MG63 (cell line): Measurements from ENCODE around the gene ARRDC2. TPM values are rescaled to one million over a fixed set of nuclear protein-coding genes. Genes with fewer than 3 reads are reported as not detected.

Experiments
- DNase-seq: peaks from one replicate; pipeline ENCODE4 v3.0.0-alpha.2; 2020
- H3K27me3 ChIP-seq: fragments of 250-450 bp; sonication (Bioruptor Pico); 2 replicates; pipeline ENCODE4 v1.5.1; 2020; ENCODE audit warnings: mild to moderate bottlenecking, moderate library complexity
- H3K36me3 ChIP-seq: fragments of 250-450 bp; sonication (Bioruptor Pico); 2 replicates; pipeline ENCODE4 v1.5.1; 2020; ENCODE audit warnings: mild to moderate bottlenecking, moderate library complexity
- H3K4me3 ChIP-seq: fragments of 250-450 bp; sonication (Bioruptor Pico); 2 replicates; pipeline ENCODE4 v1.5.1; 2020; ENCODE audit warnings: mild to moderate bottlenecking, moderate library complexity
- H3K9me3 ChIP-seq: fragments of 250-450 bp; sonication (Bioruptor Pico); 2 replicates; pipeline ENCODE4 v1.5.1; 2020; ENCODE audit warnings: mild to moderate bottlenecking, moderate library complexity
- total RNA-seq: library from RNA; depleted of rRNA; stranded (reverse); fragments of >200 nt; shearing (Covaris generic); gene quantifications from 2 replicates; pipeline ENCODE4 v1.2.3, GENCODE V29; 2014; ENCODE audit warnings: low replicate concordance; rRNA removed

The ARRDC2 gene
- 13.4 and 20.5 TPM in 2 replicates for total RNA-seq

GRCh38 chr19:18007917-18008673, at the start of gene ARRDC2:
ARRDC2 (plus strand) TSS chr19:18008170; CDS start chr19:18008311, 141 bp downstream.
- Histone ChIP-seq H3K36me3 (peaks cover 36% of the 10 kb centered on the region), H3K9me3 (no peaks in the 10 kb centered on the region), H3K4me3 (peak within 1 kb of the TSS; percentile 40), H3K27me3 (no peaks in the 10 kb centered on the region)
- peak; percentile 86 for DNase-seq

DNA sequence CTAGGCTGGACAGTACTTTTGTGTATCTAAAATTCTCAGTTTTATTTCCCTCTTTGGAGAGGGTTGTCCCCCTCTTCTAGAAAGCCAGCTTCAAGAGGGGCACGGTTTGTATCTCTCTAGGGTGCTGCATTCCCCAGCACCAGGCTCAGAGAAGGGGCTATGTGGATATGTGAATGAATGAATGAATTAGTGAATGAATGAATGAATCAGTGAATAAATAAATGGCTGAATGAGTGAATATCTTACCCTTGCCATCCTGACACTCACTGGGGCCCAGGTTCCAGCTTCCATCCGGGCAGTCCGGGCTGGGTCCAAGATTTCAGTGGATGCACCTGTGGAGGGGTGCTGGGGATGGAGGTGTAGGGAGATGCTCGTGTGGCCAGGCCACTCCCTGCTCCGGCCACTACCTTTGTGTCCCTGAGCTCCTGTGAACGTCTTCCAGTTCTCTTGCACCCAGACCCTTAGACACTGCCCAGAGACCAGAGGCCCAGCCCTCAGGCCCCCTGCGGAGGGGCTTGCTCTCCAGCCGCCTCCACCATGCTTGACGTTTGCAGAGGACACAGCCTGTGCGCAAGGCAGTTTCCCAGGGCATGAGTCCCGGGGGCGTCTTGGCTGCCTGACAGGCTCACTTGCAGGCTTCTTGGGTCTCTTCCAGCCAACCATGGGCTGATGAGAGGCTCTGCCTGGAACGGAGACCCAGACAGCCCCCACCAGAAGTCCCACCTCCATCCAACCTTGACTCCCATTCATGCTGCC, 43.9 kb upstream of the ARRDC2 start:
- no peaks in the 10 kb centered on the region for H3K36me3 ChIP-seq
- no peak for DNase-seq
- H3K27me3 ChIP-seq = peaks cover 35% of the 10 kb centered on the region
- H3K9me3 ChIP-seq = no peaks in the 10 kb centered on the region
- no peak overlapping the region for H3K4me3 ChIP-seq

GRCh38 chr19:17965370-17966128, 42.4 kb upstream of the ARRDC2 start:
- no peak for DNase-seq
- Histone ChIP-seq H3K36me3 (no peaks in the 10 kb centered on the region), H3K27me3 (peaks cover 35% of the 10 kb centered on the region)

DNA sequence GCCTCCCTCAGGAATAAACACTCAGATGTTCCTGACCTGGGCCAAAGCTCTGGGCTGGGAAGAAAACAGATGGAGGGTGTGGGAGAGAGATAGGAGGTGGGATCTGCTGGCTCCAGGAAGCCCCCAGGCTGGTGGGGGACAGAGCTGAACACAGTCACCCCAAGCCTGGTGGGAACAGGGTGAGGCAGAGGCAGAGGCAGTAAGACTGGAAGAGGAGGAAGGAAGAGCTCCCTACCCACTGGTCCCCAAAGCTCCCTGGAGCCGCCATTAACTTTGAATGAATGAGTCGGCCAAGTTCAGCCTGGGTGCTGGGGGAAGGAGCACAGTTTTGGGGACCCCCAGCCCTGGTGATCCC, 41.9 kb upstream of the ARRDC2 start:
- no peak for DNase-seq
- no peaks in the 10 kb centered on the region for H3K36me3 ChIP-seq
- H3K27me3 ChIP-seq = peaks cover 35% of the 10 kb centered on the region
- no peak overlapping the region for H3K4me3 ChIP-seq
- no peaks in the 10 kb centered on the region for H3K9me3 ChIP-seq

More at GRCh38 chr19:17965370-17966128, 42.4 kb upstream of the ARRDC2 start:
- no peaks in the 10 kb centered on the region for H3K9me3 ChIP-seq
- no peak overlapping the region for H3K4me3 ChIP-seq

DNA sequence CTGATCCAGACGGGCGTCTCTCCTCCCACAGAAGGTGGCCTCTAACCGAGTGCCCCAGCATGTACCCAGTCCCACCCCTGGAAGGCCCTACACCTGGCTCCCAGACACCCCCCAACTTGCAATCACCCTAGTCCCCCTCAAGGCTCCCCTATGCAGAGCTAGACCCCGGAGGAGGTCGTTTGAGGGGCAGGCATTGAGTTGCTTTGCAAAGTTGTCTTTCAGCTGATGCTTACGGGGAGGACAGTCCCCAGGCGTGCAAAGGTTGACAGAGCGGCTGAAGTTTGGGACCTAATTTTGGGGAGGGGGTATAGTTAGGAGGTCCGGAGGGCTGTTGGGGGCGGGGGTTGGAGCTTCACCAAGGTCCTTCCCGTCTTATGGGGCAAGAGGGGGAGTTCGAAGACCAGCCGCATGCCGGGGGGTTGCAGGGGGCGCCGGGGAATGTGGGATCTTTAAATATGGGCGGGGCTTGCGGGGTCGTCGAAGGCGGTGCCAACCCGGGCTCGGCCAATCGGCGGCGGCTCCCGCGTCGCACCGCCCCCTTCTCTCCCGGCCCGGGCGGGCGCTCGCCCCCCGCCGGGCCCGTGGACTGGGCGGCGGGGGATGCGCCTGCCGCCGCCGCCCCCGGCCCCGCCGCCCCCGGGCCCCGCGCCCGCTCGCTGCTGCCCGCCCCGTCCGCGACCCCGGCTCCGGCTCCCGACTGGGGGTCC, 41.3 kb upstream of the ARRDC2 start, which contains the start of gene KCNN1:
Gene KCNN1 (plus strand): TSS at position 558 of the 707 bp plus-strand sequence. CDS start 6,782 bp downstream, outside the sequence.
- DNase-seq = no peak
- no peaks in the 10 kb centered on the region for H3K36me3 ChIP-seq
- H3K4me3 ChIP-seq = no peak within 1 kb of the TSS
- no peaks in the 10 kb centered on the region for H3K9me3 ChIP-seq
- peaks cover 35% of the 10 kb centered on the region for H3K27me3 ChIP-seq

GRCh38 chr19:17967257-17968051, 40.5 kb upstream of the ARRDC2 start:
- Histone ChIP-seq H3K4me3 (no peak overlapping the region), H3K9me3 (no peaks in the 10 kb centered on the region), H3K36me3 (no peaks in the 10 kb centered on the region), H3K27me3 (peaks cover 34% of the 10 kb centered on the region)
- DNase-seq = no peak

DNA sequence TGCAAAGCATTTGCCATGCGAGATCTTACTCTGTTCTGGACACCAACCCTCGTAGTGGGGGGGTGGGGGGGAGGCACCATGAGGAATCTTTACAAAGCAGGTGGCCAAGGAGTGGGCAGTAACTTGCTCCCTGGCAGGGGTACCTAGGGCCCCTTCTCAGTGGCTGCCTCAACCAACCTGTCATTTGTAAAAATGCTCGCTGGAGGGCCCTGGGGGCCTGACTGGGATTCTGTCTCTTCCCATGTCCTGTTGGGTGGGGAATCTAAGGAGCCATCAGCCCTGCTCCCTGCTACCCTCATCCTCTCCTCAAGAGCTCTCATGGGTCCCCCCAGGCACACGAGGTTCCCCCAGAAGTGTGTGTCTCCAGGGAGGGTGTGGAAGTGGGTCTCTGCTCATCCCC, 39.6 kb upstream of the ARRDC2 start:
- Histone ChIP-seq H3K4me3 (no peak overlapping the region), H3K27me3 (peaks cover 30% of the 10 kb centered on the region), H3K9me3 (no peaks in the 10 kb centered on the region), H3K36me3 (no peaks in the 10 kb centered on the region)
- DNase-seq = no peak

GRCh38 chr19:17969096-17969792, 38.7 kb upstream of the ARRDC2 start:
- Histone ChIP-seq H3K4me3 (no peak overlapping the region), H3K9me3 (no peaks in the 10 kb centered on the region), H3K27me3 (peaks cover 23% of the 10 kb centered on the region), H3K36me3 (no peaks in the 10 kb centered on the region)
- no peak for DNase-seq

- no peaks in the 10 kb centered on the region for H3K9me3 ChIP-seq
- H3K4me3 ChIP-seq = no peak overlapping the region
- H3K27me3 ChIP-seq = peaks cover 5% of the 10 kb centered on the region
- H3K36me3 ChIP-seq = no peaks in the 10 kb centered on the region
- DNase-seq = no peak
Observed at GRCh38 chr19:17972230-17972629, 35.7 kb upstream of the ARRDC2 start.

DNA sequence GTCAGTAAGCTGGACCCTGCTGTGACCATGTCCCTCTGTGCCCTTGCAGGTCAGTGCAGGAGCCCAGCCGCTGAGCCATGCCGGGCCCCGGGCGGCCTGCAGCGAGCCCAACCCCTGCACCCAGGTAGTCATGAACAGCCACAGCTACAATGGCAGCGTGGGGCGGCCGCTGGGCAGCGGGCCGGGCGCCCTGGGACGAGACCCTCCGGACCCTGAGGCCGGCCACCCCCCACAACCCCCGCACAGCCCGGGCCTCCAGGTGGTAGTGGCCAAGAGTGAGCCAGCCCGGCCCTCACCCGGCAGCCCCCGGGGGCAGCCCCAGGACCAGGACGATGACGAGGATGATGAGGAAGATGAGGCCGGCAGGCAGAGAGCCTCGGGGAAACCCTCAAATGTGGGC, 34.2 kb upstream of the ARRDC2 start:
- no peaks in the 10 kb centered on the region for H3K9me3 ChIP-seq
- DNase-seq = no peak
- H3K4me3 ChIP-seq = no peak overlapping the region
- H3K36me3 ChIP-seq = no peaks in the 10 kb centered on the region
- no peaks in the 10 kb centered on the region for H3K27me3 ChIP-seq

DNA sequence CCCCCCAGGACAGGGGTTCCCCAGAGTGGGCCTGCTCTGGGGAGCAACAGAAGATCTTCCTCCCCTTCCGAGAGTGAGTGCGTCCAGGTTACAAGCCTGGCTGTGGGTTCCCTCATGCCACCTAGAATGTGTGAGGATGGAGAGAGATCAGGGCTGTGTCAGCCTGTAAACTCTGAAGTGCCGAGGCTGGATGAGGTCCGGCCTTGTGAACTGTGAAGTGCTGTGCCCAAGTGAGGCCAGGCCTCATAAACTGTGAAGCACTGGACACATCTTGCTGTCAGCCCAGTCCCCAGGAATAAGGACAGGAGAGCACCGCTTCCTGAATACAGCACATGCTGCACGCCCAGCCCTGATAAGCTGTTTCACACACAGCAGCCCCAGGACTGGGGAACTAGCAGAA, 33.4 kb upstream of the ARRDC2 start:
- H3K36me3 ChIP-seq = no peaks in the 10 kb centered on the region
- H3K27me3 ChIP-seq = no peaks in the 10 kb centered on the region
- no peak overlapping the region for H3K4me3 ChIP-seq
- DNase-seq = no peak
- H3K9me3 ChIP-seq = no peaks in the 10 kb centered on the region

DNA sequence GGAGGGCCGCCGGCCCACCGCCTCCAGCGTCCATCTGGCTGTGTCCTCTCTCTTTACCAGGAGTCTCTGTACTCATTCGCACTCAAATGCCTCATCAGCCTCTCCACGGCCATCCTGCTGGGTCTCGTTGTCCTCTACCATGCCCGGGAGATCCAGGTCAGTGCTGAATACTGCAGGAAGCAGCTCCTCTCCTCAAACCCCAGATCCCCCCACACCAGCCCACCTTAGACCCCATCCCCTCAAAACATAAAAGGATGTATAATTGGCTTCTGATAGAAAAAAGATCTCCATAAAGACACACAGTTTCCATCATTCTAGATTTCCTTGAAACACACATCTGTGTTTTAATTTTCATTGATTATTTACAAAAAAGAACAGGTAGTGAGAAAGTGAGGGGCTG, 32.9 kb upstream of the ARRDC2 start:
- no peaks in the 10 kb centered on the region for H3K36me3 ChIP-seq
- no peaks in the 10 kb centered on the region for H3K9me3 ChIP-seq
- no peak for DNase-seq

DNA sequence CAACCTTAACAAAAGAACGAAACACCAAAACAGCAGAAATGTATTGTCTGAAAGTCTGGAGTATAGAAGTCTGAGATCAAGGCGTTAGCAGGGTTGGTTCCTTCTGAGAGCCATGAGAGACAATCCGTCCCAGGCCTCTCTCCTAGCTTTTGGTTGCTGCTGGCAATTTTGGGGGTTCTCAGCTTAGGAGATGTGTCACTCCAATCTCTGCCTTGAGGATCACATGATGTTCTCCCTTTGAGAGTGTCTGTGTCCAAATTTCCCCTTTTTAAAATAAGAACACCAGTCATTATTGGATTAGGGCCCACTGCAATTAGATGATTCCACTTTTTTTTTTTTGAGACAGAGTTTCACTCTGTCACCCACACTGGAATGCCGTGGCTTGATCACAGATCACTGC, 30.9 kb upstream of the ARRDC2 start:
- no peaks in the 10 kb centered on the region for H3K27me3 ChIP-seq
- no peak overlapping the region for H3K4me3 ChIP-seq
- no peak for DNase-seq
- H3K9me3 ChIP-seq = no peaks in the 10 kb centered on the region
- H3K36me3 ChIP-seq = no peaks in the 10 kb centered on the region

More for the DNA sequence above, 32.9 kb upstream of the ARRDC2 start:
- Histone ChIP-seq H3K4me3 (no peak overlapping the region), H3K27me3 (no peaks in the 10 kb centered on the region)

- H3K27me3 ChIP-seq = no peaks in the 10 kb centered on the region
- H3K9me3 ChIP-seq = no peaks in the 10 kb centered on the region
- DNase-seq = no peak
- no peak overlapping the region for H3K4me3 ChIP-seq
- H3K36me3 ChIP-seq = no peaks in the 10 kb centered on the region
Observed at GRCh38 chr19:17977488-17977887, 30.5 kb upstream of the ARRDC2 start.

- no peak for DNase-seq
- no peaks in the 10 kb centered on the region for H3K27me3 ChIP-seq
Observed at GRCh38 chr19:17981611-17982010, 26.4 kb upstream of the ARRDC2 start.

More at GRCh38 chr19:17981611-17982010, 26.4 kb upstream of the ARRDC2 start:
- no peak overlapping the region for H3K4me3 ChIP-seq
- no peaks in the 10 kb centered on the region for H3K36me3 ChIP-seq
- H3K9me3 ChIP-seq = no peaks in the 10 kb centered on the region
